Anterior cingulate cortex (tissue), 58 donors: ENCODE measurements around the gene PITPNC1.
"Not testable (repeated sequence)": the region's sequence is repeated elsewhere in the genome, so short reads cannot be mapped to it uniquely, and the experiment has no call there.

Experiments used
- DNase-seq, 58 donors: peaks; one replicate each; lab custom pipeline; 2025; lab: John Stamatoyannopoulos, UW

PITPNC1 gene

DNA sequence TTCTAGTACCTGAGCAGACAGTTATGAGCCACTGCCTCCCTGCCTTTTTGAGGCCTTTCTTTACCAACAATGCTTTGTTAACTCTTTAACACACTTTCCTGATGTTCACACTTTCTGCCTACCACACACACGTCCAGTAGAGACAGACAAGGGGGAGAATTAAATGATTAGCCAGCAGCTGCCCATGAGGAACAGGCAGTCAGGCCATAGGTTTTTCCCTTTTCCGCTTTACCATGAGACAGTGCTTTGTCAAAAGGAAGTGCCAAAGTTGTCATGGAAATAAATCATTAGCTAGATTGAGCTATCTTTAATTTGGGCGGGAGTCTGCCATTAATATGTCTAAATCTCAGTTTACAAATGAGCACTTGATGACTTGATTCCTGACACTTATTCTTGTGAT is 102.1 kb downstream of the PITPNC1 start:
- no peak for DNase-seq

DNA sequence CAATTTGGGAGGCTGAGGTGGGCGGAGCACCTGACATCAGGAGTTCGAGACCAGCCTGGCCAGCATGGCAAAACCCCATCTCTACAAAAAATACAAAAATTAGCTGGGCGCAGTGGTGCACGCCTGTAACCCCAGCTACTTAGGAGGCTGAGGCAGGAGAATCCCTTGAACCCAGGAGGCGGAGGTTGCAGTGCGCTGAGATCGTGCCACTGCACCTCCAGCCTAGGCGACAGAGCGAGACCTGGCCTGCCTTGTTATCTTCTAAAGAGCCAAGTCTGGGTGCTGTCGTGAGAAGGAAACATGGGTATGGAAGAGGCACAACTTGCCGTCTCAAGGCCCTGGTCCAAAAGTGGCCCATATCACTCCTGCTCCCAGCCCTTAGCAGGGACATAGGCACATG is 103.9 kb downstream of the PITPNC1 start:
- DNase-seq, result not testable (repeated sequence)

DNA sequence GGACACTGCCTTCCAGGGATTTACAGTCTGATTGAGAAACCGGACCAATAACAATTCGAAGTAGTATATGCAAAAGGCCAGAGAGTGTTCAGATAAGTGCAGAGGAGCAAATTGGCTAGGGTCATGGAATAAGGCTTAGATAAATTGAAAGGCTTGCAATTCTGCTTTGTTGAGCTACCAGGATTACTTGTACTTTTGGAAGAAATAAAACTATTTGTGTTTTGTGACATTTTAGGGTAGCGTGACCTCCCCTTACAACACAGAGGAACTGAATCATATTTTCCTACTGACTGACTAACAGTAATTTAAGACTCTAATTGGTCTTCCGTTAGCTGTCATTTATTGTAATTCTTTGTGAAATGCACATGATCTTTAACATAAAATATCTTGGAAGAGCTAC is 104.7 kb downstream of the PITPNC1 start:
- no peak for DNase-seq

- DNase-seq, result no peak
Observed at GRCh38 chr17:67482764-67483163, 105.7 kb downstream of the PITPNC1 start.

DNA sequence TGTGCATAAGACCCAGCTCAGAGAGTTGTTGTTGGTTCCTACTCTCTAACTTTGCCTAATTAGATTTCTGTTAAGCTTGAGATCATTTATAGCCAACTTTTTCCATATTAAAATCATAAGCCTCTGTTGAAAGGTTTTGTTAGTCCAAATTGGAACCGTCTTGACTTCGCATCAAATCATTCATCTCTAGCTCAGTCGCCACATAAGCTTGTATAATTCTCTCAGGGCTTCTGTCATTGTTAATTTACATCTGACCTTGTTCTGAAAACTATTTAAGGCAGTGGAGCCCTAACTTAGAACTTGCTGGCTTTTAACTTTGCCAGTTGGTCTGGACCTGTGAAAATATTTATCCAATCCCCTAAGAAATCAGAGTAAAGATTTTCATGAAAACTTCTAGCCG is 107.2 kb downstream of the PITPNC1 start:
- no peak for DNase-seq

DNA sequence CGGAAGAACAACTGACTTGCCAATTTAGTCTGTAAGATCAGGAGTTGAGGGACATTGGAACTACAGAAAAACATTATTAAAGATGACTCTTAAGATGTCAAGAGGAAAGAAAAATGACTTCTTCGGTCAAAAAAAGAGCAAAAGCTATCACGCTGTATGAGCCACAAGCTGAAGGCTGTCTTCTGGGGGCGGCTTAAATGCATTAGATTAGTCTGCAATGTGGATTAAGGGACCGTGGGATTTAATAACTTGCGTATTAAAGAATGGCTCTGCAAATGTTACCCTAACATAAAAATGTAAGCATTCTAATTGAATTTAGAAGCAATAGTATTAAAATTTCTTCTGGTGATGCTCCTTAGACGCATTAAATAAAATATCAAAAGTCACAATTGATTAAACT is 108.6 kb downstream of the PITPNC1 start:
- DNase-seq, result no peak

- DNase-seq, result no peak
Observed at GRCh38 chr17:67487506-67487905, 110.4 kb downstream of the PITPNC1 start.

DNA sequence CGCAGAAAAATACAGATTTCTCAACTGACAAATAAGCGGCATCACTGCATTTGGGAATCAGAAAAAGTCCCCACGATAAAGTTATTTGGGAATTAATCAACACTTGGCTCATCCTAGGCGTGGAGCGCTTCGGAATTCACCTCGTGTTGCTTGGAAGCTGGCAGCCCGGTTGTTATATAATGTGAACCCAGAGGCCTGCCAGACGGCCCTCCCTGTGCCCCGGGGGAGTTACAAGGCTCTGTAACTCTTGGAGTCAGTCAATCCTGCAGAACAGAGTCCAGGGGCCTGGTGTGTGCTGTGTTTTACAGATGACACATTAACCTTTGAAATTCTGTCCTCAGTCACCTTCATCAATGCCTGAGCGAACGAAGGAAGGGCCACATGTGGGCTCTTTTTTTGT is 111.1 kb downstream of the PITPNC1 start:
- peak in 45 of 58 donors; percentile 13 to 82 (median 41) for DNase-seq

- DNase-seq, result no peak
Observed at GRCh38 chr17:67488768-67489167, 111.7 kb downstream of the PITPNC1 start.

DNA sequence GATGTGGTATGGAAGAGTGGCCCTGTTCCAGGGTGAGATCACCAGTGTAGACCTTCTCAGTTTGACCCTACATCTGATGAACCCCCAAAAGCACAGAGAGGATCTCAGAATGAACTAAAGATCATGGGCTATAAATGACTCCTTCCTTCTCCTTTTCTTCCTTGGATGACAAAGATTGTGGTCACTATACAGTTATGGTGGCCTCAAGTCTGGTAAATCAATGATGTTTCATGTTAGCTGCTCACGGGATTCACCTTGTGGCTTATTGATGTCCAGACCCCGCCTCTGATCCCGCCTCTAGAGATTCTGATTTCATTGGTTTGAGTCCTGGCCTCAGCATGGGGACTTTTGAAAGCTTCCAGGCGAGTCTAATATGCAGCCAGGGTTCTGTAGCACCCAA is 112.2 kb downstream of the PITPNC1 start:
- no peak for DNase-seq

DNA sequence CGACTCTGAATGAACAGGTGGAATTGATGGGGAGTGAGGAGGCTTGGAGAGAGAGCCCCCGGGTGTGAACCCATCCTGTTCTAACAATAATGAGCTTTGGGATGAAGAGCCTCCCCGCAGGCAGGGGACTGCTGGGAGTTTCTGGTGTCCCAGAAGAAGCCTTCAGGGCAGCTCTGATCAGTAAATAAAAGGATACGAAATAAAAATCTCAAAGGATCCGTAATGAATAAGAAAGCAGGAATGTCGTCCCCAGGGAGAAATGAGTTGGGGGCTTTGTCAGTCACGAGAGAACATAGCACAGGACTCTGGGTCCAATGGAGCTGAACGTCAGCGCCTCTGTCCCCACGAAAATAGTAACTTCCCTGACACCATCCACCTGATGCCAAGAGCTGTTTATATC is 113.4 kb downstream of the PITPNC1 start:
- DNase-seq, result no peak

GRCh38 chr17:67491009-67491680 is 114.1 kb downstream of the PITPNC1 start:
- DNase-seq, result peak in 53 of 58 donors; percentile 30 to 90 (median 77)

GRCh38 chr17:67491681-67492024 is 114.6 kb downstream of the PITPNC1 start:
- DNase-seq, result no peak

DNA sequence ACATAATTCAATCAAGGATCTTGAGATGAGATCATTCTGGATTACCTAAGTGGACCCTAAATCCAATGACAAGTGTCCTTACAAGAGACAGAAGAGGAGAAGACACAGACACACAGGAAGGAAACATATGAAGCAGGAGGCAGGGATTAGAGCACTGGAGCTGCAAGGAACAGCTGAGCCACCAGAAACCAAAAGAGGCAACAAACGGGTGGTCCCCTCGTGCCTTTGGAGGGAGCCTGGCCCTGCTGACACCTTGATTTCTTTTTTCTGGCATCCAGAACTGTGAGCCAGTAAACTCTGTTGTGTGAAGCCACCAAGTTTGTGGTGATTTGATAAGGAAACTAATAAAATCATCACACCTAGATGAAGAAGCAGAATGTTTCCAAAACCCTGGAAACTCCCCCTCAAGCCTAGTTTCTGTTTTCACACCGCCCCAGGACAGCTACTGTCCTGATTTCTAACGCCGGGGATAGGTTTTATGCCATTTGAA is 115.2 kb downstream of the PITPNC1 start:
- no peak for DNase-seq

- DNase-seq, result peak in 15 of 58 donors; percentile 8 to 70 (median 31)
Observed at GRCh38 chr17:67492824-67493517, 115.9 kb downstream of the PITPNC1 start.

DNA sequence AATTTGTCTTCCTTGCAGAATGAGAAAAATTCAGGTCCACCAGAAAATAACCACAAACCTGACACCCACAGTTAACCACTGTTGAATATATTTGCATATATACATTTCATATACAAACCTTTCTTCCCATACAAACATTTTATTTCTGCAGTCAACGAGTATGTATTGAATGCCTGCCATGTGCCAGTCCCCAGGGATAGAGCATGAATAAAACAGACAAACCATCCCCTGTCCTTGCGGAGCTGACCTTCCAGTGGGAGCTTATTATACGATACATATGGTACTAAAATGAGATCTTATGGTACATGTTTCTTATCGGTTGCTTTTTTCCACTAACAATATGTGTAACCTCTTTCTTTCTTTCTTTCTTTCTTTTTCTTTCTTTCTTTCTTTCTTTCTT is 116.7 kb downstream of the PITPNC1 start:
- no peak for DNase-seq

GRCh38 chr17:67495534-67495933 is 118.5 kb downstream of the PITPNC1 start:
- not testable (repeated sequence) for DNase-seq

GRCh38 chr17:67496286-67496685 is 119.2 kb downstream of the PITPNC1 start:
- no peak for DNase-seq

DNA sequence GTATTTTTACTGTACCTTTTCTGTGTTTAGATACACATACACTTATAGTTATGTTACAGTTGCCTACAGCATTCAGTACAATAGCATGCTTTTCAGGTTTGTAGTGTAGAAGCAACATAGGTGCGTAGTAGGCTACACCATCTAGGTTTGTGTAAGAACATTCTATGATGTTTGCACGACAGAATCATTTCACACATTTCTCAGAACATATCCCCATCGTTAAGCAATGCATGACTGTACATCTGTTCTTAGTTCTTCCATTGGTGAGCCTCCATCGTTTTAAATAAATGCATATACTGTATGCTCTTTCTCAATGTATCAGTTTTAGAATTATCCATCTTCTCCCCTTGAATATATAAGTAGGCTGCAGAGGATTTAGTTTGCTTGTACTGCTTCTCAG is 122.6 kb downstream of the PITPNC1 start:
- DNase-seq, result no peak

DNA sequence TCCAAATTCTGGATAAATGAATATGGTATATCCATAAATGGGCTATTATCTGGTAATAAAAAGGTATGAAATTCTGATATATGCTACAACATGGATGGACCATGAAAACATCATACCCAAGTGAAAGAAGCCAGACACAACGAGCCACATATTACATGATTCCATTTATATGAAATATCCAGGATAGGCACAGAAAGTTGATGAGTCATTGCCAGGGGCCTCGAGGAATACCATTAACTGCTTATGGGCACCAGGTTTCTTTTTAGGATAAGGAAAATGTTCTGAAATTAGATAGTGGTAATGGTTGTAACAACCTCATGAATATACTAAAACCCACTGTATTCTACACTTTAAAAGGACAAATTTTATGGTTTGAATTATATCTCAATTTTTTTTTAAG is 123.2 kb downstream of the PITPNC1 start:
- no peak for DNase-seq

GRCh38 chr17:67500677-67501300 is 123.7 kb downstream of the PITPNC1 start:
- no peak for DNase-seq

DNA sequence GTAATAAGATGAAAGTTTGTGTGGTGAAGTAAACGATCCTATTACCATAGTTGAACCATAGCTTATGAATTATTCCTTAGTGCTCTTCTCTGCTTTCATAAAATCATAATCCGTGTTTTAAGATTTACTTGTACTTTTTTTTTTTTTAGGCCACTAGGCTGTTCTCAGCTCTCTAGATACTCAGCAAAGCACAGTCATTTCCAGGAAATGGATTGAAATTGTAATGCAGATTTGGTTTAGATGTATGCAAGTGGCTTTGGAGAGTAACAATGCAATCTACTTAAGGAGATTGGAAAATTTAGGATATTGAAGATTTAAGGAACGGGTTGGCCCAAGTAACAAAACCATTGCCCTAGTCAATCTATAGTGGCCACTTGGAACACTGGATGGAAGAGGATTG is 125.1 kb downstream of the PITPNC1 start:
- DNase-seq, result no peak
